22Rv1 (cell line): ENCODE data around the gene GID8.

ENCODE experiments used
- H3K27ac ChIP-seq: fragments of 450-650 bp; 2 replicates; pipeline ENCODE4 v1.5.1; 2017
- ZFX ChIP-seq: fragments of 450-650 bp; IDR thresholded peaks from 2 replicates; pipeline ENCODE4 v1.6.1; 2017; ENCODE audit warnings: antibody characterized with exemption, borderline replicate concordance
- TF ChIP-seq, protein P1 (sequence below): fragments of 450-650 bp; IDR thresholded peaks from 2 replicates; pipeline ENCODE4 v1.5.1; 2017; ENCODE audit warnings: mild to moderate bottlenecking

Gene GID8

DNA sequence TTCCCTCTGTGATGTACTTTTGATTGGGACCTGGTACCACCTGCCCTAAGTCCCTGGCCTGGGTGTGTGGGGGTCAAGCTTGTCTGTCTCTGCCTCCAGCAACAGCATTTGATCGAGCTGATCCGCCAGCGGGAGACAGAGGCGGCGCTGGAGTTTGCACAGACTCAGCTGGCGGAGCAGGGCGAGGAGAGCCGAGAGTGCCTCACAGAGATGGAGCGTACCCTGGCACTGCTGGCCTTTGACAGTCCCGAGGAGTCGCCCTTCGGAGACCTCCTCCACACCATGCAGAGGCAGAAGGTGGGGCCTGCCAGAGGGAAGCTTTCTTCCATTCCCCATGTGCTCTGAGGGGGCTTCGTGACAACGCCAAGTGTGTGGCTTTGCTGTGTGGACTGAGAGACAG, 5.4 kb downstream of the GID8 start:
- TF ChIP-seq ZFX: no peak
- TF ChIP-seq, protein P1, sequence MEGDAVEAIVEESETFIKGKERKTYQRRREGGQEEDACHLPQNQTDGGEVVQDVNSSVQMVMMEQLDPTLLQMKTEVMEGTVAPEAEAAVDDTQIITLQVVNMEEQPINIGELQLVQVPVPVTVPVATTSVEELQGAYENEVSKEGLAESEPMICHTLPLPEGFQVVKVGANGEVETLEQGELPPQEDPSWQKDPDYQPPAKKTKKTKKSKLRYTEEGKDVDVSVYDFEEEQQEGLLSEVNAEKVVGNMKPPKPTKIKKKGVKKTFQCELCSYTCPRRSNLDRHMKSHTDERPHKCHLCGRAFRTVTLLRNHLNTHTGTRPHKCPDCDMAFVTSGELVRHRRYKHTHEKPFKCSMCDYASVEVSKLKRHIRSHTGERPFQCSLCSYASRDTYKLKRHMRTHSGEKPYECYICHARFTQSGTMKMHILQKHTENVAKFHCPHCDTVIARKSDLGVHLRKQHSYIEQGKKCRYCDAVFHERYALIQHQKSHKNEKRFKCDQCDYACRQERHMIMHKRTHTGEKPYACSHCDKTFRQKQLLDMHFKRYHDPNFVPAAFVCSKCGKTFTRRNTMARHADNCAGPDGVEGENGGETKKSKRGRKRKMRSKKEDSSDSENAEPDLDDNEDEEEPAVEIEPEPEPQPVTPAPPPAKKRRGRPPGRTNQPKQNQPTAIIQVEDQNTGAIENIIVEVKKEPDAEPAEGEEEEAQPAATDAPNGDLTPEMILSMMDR: no peak
- no peak overlapping the region for H3K27ac ChIP-seq

DNA sequence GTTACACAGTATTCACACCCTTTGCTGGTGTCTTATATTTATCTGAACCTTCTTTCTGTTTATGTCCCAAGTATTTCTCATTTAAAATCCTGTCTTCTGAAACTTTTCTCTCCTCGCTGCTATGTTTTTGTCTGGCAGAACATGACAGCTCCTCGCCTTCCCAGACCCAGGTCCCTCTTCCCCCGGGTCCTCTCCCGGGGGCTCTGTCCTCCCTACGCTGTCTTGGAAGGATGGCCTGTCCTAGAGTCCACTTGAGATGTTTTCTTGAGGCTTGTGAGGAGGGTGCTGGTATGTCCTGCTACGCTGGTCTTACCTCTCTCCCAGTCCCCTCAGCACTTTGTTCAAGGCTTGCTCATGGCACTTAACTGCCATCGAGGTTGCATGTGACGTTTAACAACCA, 6.2 kb downstream of the GID8 start:
- TF ChIP-seq, protein P1: no peak
- TF ChIP-seq ZFX: no peak
- no peak overlapping the region for H3K27ac ChIP-seq

DNA sequence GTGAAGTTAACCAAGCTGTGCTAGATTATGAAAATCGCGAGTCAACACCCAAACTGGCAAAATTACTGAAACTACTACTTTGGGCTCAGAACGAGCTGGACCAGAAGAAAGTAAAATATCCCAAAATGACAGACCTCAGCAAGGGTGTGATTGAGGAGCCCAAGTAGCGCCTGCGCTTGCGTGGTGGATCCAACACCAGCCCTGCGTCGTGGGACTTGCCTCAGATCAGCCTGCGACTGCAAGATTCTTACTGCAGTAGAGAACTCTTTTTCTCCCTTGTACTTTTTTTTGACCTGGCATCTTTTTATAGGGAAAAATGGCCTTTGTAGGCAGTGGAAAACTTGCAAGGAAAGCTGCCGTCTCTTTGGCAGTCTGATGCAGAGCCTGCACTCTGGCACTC, 6.8 kb downstream of the GID8 start:
- no peak overlapping the region for H3K27ac ChIP-seq
- TF ChIP-seq ZFX: no peak
- TF ChIP-seq, protein P1: no peak

DNA sequence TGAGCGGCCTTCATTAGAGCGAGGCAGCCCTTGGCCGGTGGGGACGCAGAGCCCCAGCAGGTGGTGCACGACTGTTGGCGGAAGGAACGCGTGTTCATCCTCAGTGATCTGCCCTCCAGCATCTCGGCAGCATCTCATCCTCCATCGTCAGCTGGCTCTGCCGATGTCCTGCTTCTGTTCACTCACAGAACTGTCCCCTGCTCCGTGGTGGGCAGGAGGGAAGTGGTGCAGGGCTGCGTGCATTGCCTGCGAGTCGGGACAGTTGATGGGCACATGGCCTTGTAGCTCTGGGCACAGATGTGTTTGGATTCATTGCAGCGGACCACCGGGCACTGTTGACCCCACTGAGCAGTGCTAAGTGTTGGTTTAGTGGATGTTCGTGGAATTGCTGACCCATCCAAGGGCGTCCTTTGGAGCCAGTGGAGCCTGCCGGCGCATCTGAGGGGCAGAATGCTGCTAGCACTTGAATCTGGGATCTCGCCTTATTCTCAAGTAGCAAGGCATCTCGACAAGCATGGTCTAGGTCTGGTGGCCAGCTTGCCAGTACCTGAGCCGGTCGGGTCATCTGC, 7.9 kb downstream of the GID8 start:
- H3K27ac ChIP-seq: no peak overlapping the region
- no peak for TF ChIP-seq ZFX
- TF ChIP-seq, protein P1: no peak

DNA sequence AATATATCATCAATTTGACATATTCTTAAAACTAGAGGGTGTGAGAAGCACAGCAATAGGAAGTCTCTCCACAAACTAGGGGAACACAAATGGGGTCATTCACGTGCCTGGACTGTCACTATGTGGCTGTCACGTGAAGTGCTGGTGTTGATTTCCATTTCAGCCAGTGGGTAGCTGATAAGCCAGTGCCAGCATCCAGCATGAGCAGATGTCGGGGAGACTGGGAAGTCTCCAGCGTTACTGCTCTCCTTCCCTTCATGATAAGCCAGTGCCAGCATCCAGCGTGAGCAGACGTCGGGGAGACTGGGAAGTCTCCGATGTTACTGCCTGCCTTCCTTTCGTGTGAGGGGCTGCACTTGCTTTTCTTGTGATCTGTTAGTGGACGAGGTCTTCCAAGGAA, 9.0 kb downstream of the GID8 start:
- no peak overlapping the region for H3K27ac ChIP-seq
- no peak for TF ChIP-seq ZFX
- TF ChIP-seq, protein P1: no peak

DNA sequence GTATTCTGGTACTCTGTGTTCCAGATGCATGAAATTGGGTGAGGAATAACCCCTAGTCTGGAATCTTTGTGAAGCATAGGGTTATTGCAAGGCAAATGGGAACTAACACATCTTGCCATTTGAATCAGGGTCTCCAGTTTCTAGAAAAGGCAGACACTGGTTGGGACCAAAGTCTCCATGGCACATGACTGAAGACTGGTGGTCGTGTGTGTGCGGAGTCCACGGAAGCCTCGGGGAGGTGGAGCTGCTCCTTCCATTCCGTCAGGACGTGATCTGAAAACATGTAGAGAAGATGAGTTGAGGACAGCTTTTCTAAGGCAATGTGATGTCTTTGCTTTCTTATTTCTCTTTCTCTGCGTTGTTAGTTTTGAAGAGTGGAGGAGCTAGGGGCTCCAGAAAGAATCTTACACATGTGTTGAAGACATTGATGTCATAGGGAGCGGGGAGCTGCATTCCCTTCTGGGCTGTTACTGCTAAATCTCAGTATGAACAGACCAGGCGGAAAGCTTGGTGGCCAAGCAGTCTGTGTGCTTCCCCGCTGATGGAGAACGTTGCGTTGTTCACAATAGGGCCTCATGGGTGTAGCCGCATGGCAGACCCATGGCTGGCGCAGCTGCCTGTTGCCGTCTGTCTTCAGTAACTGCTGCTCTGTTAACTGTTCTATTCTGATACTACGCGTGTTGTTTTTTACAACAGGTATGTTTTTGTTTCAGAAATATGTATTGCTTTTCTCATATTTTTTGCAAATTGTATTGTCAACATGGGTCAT, 9.8 kb downstream of the GID8 start:
- no peak overlapping the region for H3K27ac ChIP-seq
- TF ChIP-seq, protein P1: no peak
- TF ChIP-seq ZFX: no peak

DNA sequence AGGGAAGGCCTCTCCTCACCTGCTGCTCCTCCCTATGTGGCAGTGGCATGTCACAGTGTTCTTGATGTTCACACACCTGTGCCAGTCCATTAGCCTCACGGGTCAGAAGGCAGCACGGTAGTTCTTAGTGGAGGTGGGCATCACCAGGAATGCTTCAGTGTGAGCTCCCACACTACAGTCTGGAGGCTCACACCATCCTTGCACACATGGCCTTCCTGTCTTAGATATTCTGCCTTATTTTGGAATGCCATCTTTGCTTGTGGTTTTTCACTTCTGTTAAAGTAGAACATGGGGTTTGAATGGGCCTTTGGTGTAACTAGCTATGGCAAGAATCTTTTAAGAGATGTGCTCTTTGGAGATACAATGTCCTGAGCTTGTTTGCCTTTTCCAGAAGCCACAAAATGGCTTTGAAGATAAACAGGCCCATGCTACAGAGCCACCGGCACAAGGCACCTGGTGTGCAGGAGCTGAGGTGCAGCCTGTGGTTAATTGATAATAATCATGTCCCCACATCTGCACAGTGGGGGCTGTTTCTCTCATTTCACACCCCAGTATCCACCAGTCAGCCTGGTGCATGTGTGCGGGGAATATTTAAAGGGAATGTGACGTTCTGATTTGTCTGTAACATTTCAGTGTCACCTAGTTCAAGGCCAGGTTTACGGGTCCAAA, 11.3 kb downstream of the GID8 start:
- H3K27ac ChIP-seq: no peak overlapping the region
- TF ChIP-seq, protein P1: no peak
- TF ChIP-seq ZFX: no peak
